Left ventricle myocardium inferior (tissue), 1 donor: Measurements from ENCODE around the gene CPT1C. TPM values are rescaled to one million over a fixed set of nuclear protein-coding genes. Genes with fewer than 3 reads are reported as not detected.

Experiments
- DNase-seq: peaks from one replicate; pipeline ENCODE4 v3.0.0-alpha.2; 2020
- H3K27ac ChIP-seq: fragments of 200-600 bp; replicated peaks from 2 replicates; pipeline ENCODE4 v1.8.0; 2021
- H3K27me3 ChIP-seq: fragments of 200-600 bp; 2 replicates; pipeline ENCODE4 v1.8.0; 2021; ENCODE audit warnings: low read depth
- H3K36me3 ChIP-seq: fragments of 200-600 bp; 2 replicates; pipeline ENCODE4 v1.8.0; 2021
- H3K4me1 ChIP-seq: fragments of 200-600 bp; 2 replicates; pipeline ENCODE4 v1.8.0; 2021
- H3K4me3 ChIP-seq: fragments of 200-600 bp; 2 replicates; pipeline ENCODE4 v1.8.0; 2021; ENCODE audit warnings: mild to moderate bottlenecking, moderate library complexity
- H3K9me3 ChIP-seq: fragments of 200-600 bp; replicated peaks from 2 replicates; pipeline ENCODE4 v1.8.0; 2021
- CTCF ChIP-seq: fragments of 200-600 bp; IDR thresholded peaks from 2 replicates; pipeline ENCODE4 v1.8.0; 2021; ENCODE audit warnings: antibody characterized with exemption, mild to moderate bottlenecking, borderline replicate concordance
- intact Hi-C: fragments of 100-400 bp; cut with micrococcal nuclease; formaldehyde crosslinking; loops from one replicate; pipeline ENCODE4 v1.11.0; 2022
- total RNA-seq: library from RNA; stranded (reverse); fragmentation: NEBNext Ultra II Directional; extraction: Animal tissue kit (Norgen Biotek cat#: 25700); gene quantifications from one replicate; pipeline ENCODE4 v1.2.1, GENCODE V29; 2021
- donor health status: DM: no; HTN: yes; CAD: no; lungs with severe emphysema.

The CPT1C gene
- total RNA-seq, 1 donor from 2014 or later = 2.5 TPM

- Histone ChIP-seq H3K4me1 (peaks cover 74% of the 10 kb centered on the region), H3K4me3 (peak overlapping the region; percentile 17), H3K9me3 (no peaks in the 10 kb centered on the region), H3K36me3 (peaks cover 73% of the 10 kb centered on the region), H3K27me3 (peaks cover 11% of the 10 kb centered on the region), H3K27ac (peak overlapping the region; percentile 81)
- TF ChIP-seq CTCF = no peak
- intact Hi-C loops = no loop called here
- no peak for DNase-seq
Observed at GRCh38 chr19:49685845-49686332, 5.0 kb upstream of the CPT1C start.

DNA sequence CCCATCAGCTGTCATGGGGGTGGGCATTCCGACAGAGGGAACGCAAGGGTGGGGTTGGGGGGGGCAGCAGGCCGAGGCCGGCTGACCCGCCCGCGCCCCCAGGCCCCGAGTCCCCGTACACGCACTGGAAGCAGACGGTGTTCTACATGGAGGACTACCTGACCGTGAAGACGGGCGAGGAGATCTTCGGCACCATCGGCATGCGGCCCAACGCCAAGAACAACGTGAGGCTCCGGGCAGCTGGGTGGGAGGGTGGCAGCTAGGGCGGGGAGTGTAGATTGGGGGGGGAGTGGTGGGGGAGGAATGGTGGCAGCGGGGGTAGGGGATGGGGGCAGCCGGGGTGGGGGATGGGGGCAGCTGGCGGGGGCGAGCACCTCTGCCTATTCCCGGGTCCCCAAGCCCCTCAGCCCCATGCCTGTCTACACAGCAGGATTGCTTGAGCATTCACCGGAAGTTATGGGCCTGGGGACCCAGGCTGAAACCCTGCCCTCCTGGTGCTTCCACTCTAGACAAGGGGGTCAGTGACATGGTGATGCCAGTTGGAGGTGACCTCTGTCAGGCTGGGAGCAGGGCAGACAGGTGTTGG, 4.3 kb upstream of the CPT1C start:
- intact Hi-C loops = no loop called here
- TF ChIP-seq CTCF = no peak
- Histone ChIP-seq H3K27me3 (peaks cover 11% of the 10 kb centered on the region), H3K4me3 (no peak overlapping the region), H3K9me3 (no peaks in the 10 kb centered on the region), H3K27ac (peak overlapping the region; percentile 81), H3K36me3 (peaks cover 66% of the 10 kb centered on the region), H3K4me1 (peaks cover 73% of the 10 kb centered on the region)
- DNase-seq = no peak

- Histone ChIP-seq H3K27me3 (peaks cover 11% of the 10 kb centered on the region), H3K4me1 (peaks cover 72% of the 10 kb centered on the region), H3K4me3 (peak overlapping the region; percentile 67), H3K27ac (peak overlapping the region; percentile 81), H3K9me3 (no peaks in the 10 kb centered on the region), H3K36me3 (peaks cover 60% of the 10 kb centered on the region)
- intact Hi-C loops = no loop called here
- DNase-seq = no peak
- TF ChIP-seq CTCF = no peak
Observed at GRCh38 chr19:49687150-49687549, 3.8 kb upstream of the CPT1C start.

GRCh38 chr19:49687566-49688316, 3.2 kb upstream of the CPT1C start:
- Histone ChIP-seq H3K27ac (peak overlapping the region; percentile 81), H3K27me3 (peaks cover 11% of the 10 kb centered on the region), H3K36me3 (peaks cover 54% of the 10 kb centered on the region), H3K4me1 (peaks cover 72% of the 10 kb centered on the region), H3K4me3 (peak overlapping the region; percentile 67), H3K9me3 (no peaks in the 10 kb centered on the region)
- intact Hi-C loops = no loop called here
- TF ChIP-seq CTCF = no peak
- no peak for DNase-seq

DNA sequence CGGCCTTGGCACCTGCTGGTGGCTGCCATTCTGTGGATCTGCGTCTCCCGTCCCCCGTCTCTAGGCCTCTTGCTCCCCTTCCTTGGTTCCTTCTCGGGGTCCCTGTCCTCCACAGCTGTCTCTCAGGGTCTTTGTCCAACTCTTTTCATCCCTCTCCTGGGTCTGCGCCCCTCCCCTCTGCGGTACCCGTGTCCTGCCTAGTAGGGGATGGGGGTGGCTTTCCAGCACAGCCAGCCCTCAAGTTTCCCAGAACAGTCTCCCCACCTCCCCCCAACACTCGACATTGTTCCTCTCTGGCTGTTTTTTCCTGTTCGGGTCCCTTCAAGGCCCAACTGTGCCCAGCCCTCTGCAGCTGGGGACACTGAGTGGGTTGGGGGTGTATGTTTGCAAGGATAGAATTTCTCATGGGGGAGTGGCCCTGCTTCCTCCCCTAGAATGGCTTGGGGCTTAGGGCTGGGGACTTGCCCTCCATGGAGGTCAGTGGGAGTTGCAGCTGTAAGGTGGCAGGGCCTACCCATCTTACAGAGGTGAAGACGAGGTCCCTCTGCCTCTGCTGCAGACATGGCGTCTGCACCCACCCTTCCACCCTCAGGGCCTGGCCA, 2.3 kb upstream of the CPT1C start:
- Histone ChIP-seq H3K27me3 (peaks cover 11% of the 10 kb centered on the region), H3K27ac (peak overlapping the region; percentile 81), H3K4me1 (peaks cover 72% of the 10 kb centered on the region), H3K9me3 (no peaks in the 10 kb centered on the region), H3K4me3 (peak overlapping the region; percentile 67), H3K36me3 (peaks cover 46% of the 10 kb centered on the region)
- no peak for TF ChIP-seq CTCF
- intact Hi-C loops = no loop called here
- no peak for DNase-seq
